Body of pancreas (tissue), 4 donors: Measurements from ENCODE around the gene PLPPR3. TPM values are rescaled to one million over a fixed set of nuclear protein-coding genes. Genes with fewer than 3 reads are reported as not detected.

ENCODE experiments used
- ATAC-seq: fragments of 150-250 bp; one replicate; pipeline ENCODE4 v1.9.1; 2016
- DNase-seq, 4 donors: peaks; one replicate each; pipeline ENCODE4 v3.0.0-alpha.2; 2019
- H3K27ac ChIP-seq, 4 donors: fragments of 200-600 bp; sonication (generic); 1 replicate in 3 of 4; 2 replicates in 1 of 4; pipeline versions ENCODE4 v1.5.1 to v1.6.1; 2016 to 2019; ENCODE audit warnings: mild to moderate bottlenecking in 1 of 4, mixed read lengths in 1 of 4, moderate library complexity in 1 of 4
- H3K27me3 ChIP-seq, 2 donors: fragments of 200-600 bp; sonication (generic); one replicate each; pipeline ENCODE4 v1.6.0; 2016; ENCODE audit warnings: mild to moderate bottlenecking in 1 of 2
- H3K36me3 ChIP-seq, 2 donors: fragments of 200-600 bp; sonication (generic); replicated peaks in 1 of 2; 2 replicates each; pipeline ENCODE4 v1.5.1; 2016; ENCODE audit warnings: low read depth in 2 of 2; ENCODE audit not compliant: insufficient read depth in 1 of 2
- H3K4me1 ChIP-seq: fragments of 200-600 bp; sonication (generic); one replicate; pipeline ENCODE4 v1.6.0; 2016
- H3K4me3 ChIP-seq, 2 donors: fragments of 200-600 bp; sonication (generic); 1 replicate in 1 of 2; 2 replicates in 1 of 2; pipeline ENCODE4 v1.5.1; 2016 to 2019
- H3K9me3 ChIP-seq, 3 donors: fragments of 200-600 bp; sonication (generic); 1 replicate in 2 of 3; 2 replicates in 1 of 3; pipeline ENCODE4 v1.5.1; 2016
- CTCF ChIP-seq, 7 experiments: fragments of 450-650 bp in 4 of 7; fragments of 200-600 bp in 3 of 7; sonication (generic) in 3 of 7; IDR thresholded peaks; one replicate each; pipeline ENCODE4 v1.5.1; 2016 to 2019; ENCODE audit warnings: antibody characterized with exemption in 7 of 7
- POLR2A ChIP-seq, 3 donors: fragments of 450-650 bp; IDR thresholded peaks; one replicate each; pipeline ENCODE4 v1.6.1; 2016; ENCODE audit warnings: antibody characterized with exemption in 3 of 3, mild to moderate bottlenecking in 2 of 3
- WGBS, 2 donors: methylation state at CpG; one replicate each; pipeline ENCODE4 v1.1.5; 2017; 5-methylcytosine and 5-hydroxymethylcytosine counted together
- intact Hi-C: fragments of 100-400 bp; cut with DNase I; formaldehyde crosslinking; loops from one replicate; pipeline ENCODE4 v1.15.1; 2023
- total RNA-seq, 2 donors: library from RNA; depleted of rRNA; stranded (reverse); fragments of >200 nt; gene quantifications; one replicate each; pipeline ENCODE4 v1.1.0, GENCODE V29; 2016

Gene PLPPR3
- total RNA-seq, 2 donors from 2014 or later: not detected

GRCh38 chr19:801861-802497, 19.8 kb downstream of the PLPPR3 start:
- 34 to 49% methylated on average over 5 to 17 of the region's 23 CpGs for WGBS, 2 donors
- H3K9me3 ChIP-seq: no peaks in the 10 kb centered on the region
- H3K4me1 ChIP-seq: peaks cover 44% of the 10 kb centered on the region
- intact Hi-C loops: no loop called here
- DNase-seq (no peak), ATAC-seq (no peak)
- no peak overlapping the region for H3K4me3 ChIP-seq
- peaks cover 26 to 33% of the 10 kb centered on the region in 2 donors for H3K36me3 ChIP-seq
- TF ChIP-seq CTCF (IDR thresholded peaks at IDR 0.05) (no peak), POLR2A (IDR thresholded peaks at IDR 0.05) (no peak)
- H3K27me3 ChIP-seq: no peaks in the 10 kb centered on the region
- peak overlapping the region in 3 of 4 donors; percentile 17 to 100 (median 97) for H3K27ac ChIP-seq

- TF ChIP-seq CTCF (IDR thresholded peaks at IDR 0.05) (no peak), POLR2A (IDR thresholded peaks at IDR 0.05) (peak in 1 of 3 donors; percentile 8)
- Histone ChIP-seq H3K27me3 (no peaks in the 10 kb centered on the region), H3K9me3 (no peaks in the 10 kb centered on the region), H3K36me3 (peaks cover 19 to 26% of the 10 kb centered on the region in 2 donors), H3K4me3 (no peak overlapping the region), H3K4me1 (peaks cover 47% of the 10 kb centered on the region), H3K27ac (peak overlapping the region; percentile 74 to 100 (median 98))
- no peak for ATAC-seq
- 31% methylated on average over 26 of the region's 29 CpGs; no CpG with 5 or more reads in 1 of the 2 donors for WGBS, 2 donors
- intact Hi-C loops: no loop called here
- DNase-seq: peak; percentile 75 to 87 (median 82)
Observed at GRCh38 chr19:801030-801860, 20.5 kb downstream of the PLPPR3 start.

- Histone ChIP-seq H3K27ac (peak overlapping the region; percentile 74 to 100 (median 98)), H3K4me3 (no peak overlapping the region), H3K36me3 (peaks cover 15 to 18% of the 10 kb centered on the region in 2 donors), H3K9me3 (no peaks in the 10 kb centered on the region), H3K27me3 (no peaks in the 10 kb centered on the region), H3K4me1 (peaks cover 53% of the 10 kb centered on the region)
- intact Hi-C loops: no loop called here
- ATAC-seq (no peak), DNase-seq (peak; percentile 68 to 79 (median 72))
- TF ChIP-seq CTCF (IDR thresholded peaks at IDR 0.05): no peak
- peak; percentile 15 to 82 (median 82) for TF ChIP-seq POLR2A (IDR thresholded peaks at IDR 0.05)
- 3 to 11% methylated on average over 14 to 17 of the region's 17 CpGs for WGBS, 2 donors
Observed at GRCh38 chr19:800360-801029, 21.3 kb downstream of the PLPPR3 start.

GRCh38 chr19:799076-799881, 22.5 kb downstream of the PLPPR3 start:
- H3K36me3 ChIP-seq: peaks cover 3 to 7% of the 10 kb centered on the region in 2 donors
- peak overlapping the region in 3 of 4 donors; percentile 97 to 100 (median 99) for H3K27ac ChIP-seq
- DNase-seq (peak in 3 of 4 donors; percentile 62 to 69 (median 65)), ATAC-seq (no peak)
- H3K27me3 ChIP-seq: no peaks in the 10 kb centered on the region
- no peaks in the 10 kb centered on the region for H3K9me3 ChIP-seq
- WGBS, 2 donors: 4 to 8% methylated on average over 11 to 28 of the region's 28 CpGs
- H3K4me3 ChIP-seq: peak overlapping the region; percentile 83 to 97
- H3K4me1 ChIP-seq: peaks cover 53% of the 10 kb centered on the region
- TF ChIP-seq POLR2A (IDR thresholded peaks at IDR 0.05) (no peak), CTCF (IDR thresholded peaks at IDR 0.05) (peak in 3 of 7 experiments; percentile 15 to 27 (median 22))
- intact Hi-C loops: no loop called here
